Activated T-helper 1 cell treated with Interleukin-2 at 50 U/mL for 16 hours (primary cell): ENCODE measurements around the gene ZFP69B.
A peak's percentile ranks its signal among the peaks of the same experiment; 100 is the strongest.
"Not testable (repeated sequence)": the region's sequence is repeated elsewhere in the genome, so short reads cannot be mapped to it uniquely, and the experiment has no call there.

ENCODE experiments used
- DNase-seq: peaks from one replicate; pipeline ENCODE4 v3.0.0-alpha.2; 2020; ENCODE audit warnings: low read depth

ZFP69B gene

GRCh38 chr1:40435876-40436275 is 14.4 kb upstream of the ZFP69B start:
- no peak for DNase-seq

- DNase-seq, result no peak
Measured at GRCh38 chr1:40438391-40439015, 11.8 kb upstream of the ZFP69B start.

- DNase-seq, result no peak
Measured at GRCh38 chr1:40439247-40439646, 11.0 kb upstream of the ZFP69B start.

GRCh38 chr1:40450495-40451237 is 390 bp downstream of the ZFP69B start:
- peak; percentile 65 for DNase-seq

- DNase-seq, result no peak
Measured at GRCh38 chr1:40451238-40451585, 936 bp downstream of the ZFP69B start.

GRCh38 chr1:40454873-40455272 is 4.6 kb downstream of the ZFP69B start:
- DNase-seq, result no peak

GRCh38 chr1:40462956-40463590 is 12.8 kb downstream of the ZFP69B start:
- DNase-seq, result no peak

GRCh38 chr1:40469327-40469726 is 19.1 kb downstream of the ZFP69B start:
- DNase-seq, result no peak

GRCh38 chr1:40475268-40475667 is 25.0 kb downstream of the ZFP69B start:
- no peak for DNase-seq

- peak; percentile 54 for DNase-seq
Measured at GRCh38 chr1:40476924-40477677, 26.8 kb downstream of the ZFP69B start, which contains the start of gene ZFP69. Gene ZFP69, plus strand, starts transcription at chr1:40477290. Its CDS starts 2,072 bp downstream, at chr1:40479362.

GRCh38 chr1:40477678-40478053 is 27.4 kb downstream of the ZFP69B start:
- DNase-seq, result no peak

- no peak for DNase-seq
Measured at GRCh38 chr1:40478276-40478675, 28.0 kb downstream of the ZFP69B start.

GRCh38 chr1:40479156-40479555 is 28.9 kb downstream of the ZFP69B start:
- DNase-seq, result no peak

- DNase-seq, result no peak
Measured at GRCh38 chr1:40495315-40495903, 45.1 kb downstream of the ZFP69B start.

- DNase-seq, result not testable (repeated sequence)
Measured at GRCh38 chr1:40502651-40503050, 52.4 kb downstream of the ZFP69B start.

GRCh38 chr1:40507973-40508372 is 57.7 kb downstream of the ZFP69B start:
- DNase-seq, result no peak

- DNase-seq, result peak; percentile 69
Measured at GRCh38 chr1:40508375-40509341, 58.4 kb downstream of the ZFP69B start, which contains the start of gene EXO5. Gene EXO5, plus strand, starts transcription at chr1:40508767. Its CDS starts 5,778 bp downstream, at chr1:40514545.
